ENCODE data around the gene KCNN1.
A peak's percentile ranks its signal among the peaks of the same experiment; 100 is the strongest.
"Not testable (repeated sequence)": the region's sequence is repeated elsewhere in the genome, so short reads cannot be mapped to it uniquely, and the experiment has no call there.

Gene KCNN1

DNA sequence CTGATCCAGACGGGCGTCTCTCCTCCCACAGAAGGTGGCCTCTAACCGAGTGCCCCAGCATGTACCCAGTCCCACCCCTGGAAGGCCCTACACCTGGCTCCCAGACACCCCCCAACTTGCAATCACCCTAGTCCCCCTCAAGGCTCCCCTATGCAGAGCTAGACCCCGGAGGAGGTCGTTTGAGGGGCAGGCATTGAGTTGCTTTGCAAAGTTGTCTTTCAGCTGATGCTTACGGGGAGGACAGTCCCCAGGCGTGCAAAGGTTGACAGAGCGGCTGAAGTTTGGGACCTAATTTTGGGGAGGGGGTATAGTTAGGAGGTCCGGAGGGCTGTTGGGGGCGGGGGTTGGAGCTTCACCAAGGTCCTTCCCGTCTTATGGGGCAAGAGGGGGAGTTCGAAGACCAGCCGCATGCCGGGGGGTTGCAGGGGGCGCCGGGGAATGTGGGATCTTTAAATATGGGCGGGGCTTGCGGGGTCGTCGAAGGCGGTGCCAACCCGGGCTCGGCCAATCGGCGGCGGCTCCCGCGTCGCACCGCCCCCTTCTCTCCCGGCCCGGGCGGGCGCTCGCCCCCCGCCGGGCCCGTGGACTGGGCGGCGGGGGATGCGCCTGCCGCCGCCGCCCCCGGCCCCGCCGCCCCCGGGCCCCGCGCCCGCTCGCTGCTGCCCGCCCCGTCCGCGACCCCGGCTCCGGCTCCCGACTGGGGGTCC lies at the start of gene KCNN1:
TSS of gene KCNN1 (plus strand) at position 558 of the 707 bp plus-strand sequence. CDS start 6,782 bp downstream, outside the sequence.
- DNase-seq (ENCODE audit: low read depth, low spot score): no peak

DNA sequence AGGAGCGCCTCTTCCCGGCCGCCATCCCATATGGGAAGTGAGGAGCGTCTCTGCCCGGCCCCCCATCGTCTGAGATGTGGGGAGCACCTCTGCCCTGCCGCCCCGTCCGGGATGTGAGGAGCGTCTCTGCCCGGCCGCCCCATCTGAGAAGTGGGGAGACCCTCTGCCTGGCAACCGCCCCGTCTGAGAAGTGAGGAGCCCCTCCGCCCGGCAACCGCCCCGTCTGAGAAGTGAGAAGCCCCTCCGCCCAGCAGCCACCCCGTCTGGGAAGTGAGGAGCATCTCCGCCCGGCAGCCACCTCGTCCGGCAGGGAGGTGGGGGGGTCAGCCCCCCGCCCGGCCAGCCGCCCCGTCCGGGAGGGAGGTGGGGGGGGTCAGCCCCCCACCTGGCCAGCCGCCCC lies 48.8 kb upstream of the KCNN1 start:
- DNase-seq (ENCODE audit: low read depth, low spot score): not testable (repeated sequence)

DNA sequence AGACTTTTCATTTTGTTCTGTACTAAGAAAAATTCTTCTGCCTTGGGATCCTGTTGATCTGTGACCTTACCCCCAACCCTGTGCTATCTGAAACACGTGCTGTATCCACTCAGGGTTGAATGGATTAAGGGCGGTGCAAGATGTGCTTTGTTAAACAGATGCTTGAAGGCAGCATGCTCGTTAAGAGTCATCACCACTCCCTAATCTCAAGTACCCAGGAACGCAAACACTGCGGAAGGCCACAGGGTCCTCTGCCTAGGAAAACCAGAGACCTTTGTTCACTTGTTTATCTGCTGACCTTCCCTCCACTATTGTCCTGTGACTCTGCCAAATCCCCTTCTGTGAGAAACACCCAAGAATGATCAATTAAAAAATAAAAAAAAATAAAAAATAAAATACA lies 47.8 kb upstream of the KCNN1 start:
- not testable (repeated sequence) for DNase-seq (ENCODE audit: low read depth, low spot score)

DNA sequence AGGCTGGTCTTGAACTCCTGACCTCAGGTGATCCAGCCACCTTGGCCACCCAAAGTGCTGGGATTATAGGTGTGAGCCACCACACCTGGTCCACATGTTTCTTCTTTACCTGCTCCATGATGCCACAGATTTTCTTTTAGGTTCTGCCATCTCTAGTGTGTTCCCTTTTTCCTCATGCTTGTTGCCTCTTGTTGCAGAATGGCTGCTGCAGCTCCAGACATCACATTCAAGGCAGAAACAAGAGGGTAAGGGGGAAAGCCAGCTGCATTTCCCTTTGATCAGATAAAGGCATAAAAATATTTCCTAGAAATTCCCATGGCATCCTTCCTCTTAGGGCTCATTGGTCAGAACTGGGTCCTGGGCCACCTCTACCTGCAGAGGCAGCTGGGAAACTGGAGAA lies 46.4 kb upstream of the KCNN1 start:
- no peak for DNase-seq (ENCODE audit: low read depth, low spot score)

DNA sequence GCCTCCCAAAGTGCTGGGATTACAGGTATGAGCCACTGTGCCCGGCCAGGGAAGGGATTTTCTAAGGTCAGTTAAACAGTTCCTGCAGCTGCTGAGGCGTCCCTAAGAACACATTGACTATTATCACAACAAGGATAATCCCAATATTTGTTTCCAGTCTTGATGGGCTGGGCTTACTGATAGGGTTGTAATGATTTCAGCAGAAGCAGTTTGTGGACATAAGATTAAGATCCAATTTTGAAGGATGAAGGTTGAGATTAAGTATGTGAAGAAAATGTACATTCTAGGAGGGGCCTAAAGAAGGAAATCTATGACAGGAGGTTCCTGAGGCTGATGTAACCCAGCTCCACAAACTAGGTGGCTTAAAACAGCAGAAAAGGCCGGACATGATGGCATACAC lies 44.8 kb upstream of the KCNN1 start:
- DNase-seq (ENCODE audit: low read depth, low spot score): no peak

DNA sequence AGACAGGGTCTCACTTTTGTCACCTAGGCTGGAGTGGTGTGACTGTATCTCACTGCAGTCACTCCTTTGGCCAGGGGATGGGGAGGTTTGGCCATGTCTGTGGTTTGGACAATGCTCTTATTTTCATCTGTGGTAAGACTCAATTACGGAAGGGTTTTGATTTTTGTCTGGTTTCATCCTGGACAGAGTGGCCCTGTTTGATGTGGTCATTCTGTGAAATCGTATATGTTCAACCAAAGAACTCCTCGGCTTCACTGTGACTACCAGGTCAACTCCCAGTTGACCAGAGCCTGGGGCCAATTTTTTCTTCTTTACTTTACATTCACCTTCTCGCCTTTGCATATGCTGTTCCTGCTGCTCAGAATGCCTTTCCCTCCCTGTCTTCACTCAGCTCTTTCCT lies 40.9 kb upstream of the KCNN1 start:
- no peak for DNase-seq (ENCODE audit: low read depth, low spot score)

DNA sequence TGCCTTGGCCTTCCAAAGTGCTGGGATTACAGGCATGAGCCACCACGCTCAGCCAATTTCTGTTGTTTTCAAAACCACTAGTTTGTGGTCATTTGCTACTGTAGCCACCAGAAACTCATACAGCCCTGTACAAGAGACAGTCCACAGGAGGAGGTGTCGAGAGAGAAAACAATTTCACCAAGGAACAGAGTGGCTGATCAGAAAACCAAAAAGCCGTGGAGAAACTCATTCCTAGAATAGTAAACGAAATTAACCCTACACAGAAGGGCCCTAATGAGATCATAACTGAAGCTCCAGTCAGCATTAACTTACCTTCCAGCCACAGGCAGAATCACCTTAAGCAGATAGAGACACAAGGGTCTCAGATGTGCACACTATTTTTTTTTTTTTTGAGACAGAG lies 37.9 kb upstream of the KCNN1 start:
- no peak for DNase-seq (ENCODE audit: low read depth, low spot score)

DNA sequence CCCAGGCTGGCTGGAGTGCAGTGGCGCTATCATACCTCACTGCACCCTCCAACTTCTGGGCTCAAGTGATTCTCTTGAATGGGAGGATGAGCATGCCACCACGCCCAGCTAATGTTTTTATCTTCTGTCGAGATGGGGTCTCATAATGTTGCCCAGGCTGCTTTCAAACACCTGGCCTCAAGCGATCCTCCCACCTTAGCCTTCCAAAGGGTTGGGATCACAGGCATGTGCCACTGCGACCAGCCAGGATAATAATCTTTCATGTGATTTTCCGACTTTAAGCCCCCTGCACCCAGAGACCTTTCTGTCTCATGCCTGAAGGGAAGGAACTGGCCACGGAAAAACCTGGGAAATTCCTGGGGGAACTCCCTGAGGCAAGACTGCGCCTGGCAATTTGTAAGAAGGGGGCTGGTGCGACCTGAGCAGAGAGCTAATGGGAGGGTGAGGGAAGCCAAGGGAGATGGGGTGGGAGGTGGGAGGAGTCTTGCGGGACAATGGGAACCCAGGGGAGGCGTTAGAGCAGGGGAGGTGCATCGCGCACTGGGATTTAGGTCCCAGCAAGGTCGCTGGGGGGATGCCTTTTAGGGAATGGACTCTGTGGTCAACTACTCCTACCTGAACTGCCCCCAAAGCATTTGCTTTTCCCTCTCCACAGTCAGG lies 35.2 kb upstream of the KCNN1 start:
- peak; percentile 87 for DNase-seq (ENCODE audit: low read depth, low spot score)

DNA sequence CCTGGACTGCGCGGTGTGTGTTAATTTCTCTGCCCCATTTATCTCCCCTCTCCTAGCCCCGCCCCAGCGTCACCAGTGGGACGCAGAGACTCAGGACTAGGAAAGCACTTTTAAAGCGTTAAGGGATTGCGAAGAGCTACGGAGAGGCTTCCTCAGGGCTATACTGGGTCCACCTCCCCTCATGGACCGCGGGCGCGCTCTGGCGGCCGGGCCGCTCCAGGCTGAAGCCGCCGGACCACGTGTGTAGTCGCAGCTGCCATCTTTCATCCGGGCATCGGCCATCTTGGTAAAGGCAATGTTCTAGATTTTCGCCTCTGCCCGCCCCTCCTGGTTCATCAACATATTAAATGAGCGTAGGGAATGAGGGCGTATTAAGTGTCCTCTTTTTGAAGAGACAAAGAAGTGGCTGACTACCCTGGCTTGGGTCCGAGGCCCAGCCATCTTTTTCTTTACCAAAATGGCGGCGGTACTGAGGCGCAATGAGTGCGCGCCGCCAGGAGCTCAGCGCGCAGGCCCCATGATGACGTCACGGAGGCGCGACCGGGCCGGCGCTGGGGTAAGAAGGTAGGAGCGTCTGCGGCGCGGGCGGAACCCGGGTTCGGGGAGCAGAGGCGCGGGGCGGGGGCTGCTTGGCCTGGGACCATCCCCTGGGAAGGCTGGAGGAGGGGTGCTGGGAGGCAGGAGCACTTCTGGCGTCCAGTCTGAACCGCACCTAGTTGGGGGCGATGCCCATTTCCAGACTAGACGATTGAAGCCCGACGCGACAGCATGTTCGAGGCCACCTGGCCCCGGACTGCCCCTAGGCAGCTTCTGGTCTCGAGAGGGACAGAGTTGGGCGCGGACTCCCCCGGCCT lies 34.2 kb upstream of the KCNN1 start, which contains the start of gene CCDC124:
TSS of gene CCDC124 (plus strand) at position 531 of the 854 bp plus-strand sequence. CDS start 3,406 bp downstream, outside the sequence.
- peak; percentile 98 for DNase-seq (ENCODE audit: low read depth, low spot score)

DNA sequence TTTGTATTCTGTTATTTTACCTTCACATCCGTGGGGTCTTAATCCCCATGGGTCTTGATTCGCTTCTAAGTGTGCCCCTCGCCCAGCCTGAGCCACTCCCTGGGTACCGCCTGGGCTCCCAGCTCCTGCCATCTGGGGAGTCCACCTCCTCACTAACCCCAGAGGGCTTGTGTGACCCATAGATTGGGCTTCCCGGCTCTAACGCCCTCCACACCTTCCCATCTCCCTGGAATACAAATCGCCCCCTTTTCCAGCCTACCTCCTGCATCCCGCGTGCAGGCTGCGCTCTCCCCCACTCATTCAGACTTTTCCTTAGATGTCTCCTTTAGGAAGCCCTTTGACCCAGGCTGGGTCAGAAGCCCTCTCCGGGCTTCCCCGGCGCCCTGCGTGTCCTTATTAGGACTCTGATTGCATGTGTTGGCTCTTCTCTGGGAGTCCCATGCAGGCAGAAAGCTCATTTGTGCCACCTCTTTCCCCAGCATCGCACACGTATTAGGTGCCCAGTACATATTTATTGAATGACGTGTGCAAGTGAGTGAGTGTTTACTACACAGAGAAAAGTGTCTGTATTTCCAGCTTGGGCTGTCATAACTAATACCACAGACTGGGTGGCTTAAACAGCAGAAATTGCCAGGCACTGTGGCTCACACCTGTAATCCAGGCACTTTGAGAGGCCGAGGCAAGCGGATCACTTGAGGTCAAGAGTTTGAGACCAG lies 33.3 kb upstream of the KCNN1 start:
- peak; percentile 10 for DNase-seq (ENCODE audit: low read depth, low spot score)

DNA sequence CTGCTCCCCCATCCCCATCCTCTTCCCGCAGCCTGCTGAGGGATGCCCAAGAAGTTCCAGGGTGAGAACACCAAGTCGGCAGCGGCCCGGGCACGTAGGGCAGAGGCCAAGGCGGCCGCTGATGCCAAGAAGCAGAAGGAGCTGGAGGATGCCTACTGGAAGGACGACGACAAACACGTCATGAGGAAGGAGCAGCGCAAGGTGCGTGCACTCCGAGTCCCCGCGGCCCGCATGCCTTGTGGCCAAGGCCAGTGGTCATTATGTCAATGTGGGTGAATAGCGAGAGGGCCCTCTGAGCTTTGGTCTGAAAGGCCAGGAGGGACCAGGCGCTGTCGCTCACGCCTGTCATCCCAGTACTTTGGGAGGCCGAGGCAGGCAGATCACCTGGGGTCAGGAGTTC lies 30.5 kb upstream of the KCNN1 start:
- DNase-seq (ENCODE audit: low read depth, low spot score): no peak

DNA sequence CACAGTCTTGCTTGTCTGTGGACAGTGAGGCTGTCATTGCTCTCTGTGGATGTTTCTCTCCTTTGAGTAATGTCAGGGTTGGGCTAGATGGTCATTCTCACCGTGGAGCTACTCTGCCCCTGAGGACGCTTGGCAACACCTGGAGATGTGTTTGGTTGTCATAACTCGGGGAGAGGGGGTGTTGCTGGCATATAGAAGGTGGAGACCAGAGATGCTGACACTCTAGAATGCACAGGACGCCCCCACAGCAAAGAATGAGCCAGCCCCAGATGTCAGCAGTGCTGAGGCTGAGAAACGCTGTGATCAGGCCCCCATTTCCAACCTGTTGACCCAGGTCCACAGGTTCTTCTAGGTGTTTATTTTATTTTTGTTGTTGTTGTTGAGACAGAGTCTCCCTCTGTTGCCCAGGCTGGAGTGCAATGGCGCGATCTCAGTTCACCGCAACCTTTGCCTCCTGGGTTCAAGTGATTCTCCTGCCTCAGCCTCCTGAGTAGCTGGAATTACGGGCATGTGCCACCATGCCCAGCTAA lies 29.5 kb upstream of the KCNN1 start:
- no peak for DNase-seq (ENCODE audit: low read depth, low spot score)

DNA sequence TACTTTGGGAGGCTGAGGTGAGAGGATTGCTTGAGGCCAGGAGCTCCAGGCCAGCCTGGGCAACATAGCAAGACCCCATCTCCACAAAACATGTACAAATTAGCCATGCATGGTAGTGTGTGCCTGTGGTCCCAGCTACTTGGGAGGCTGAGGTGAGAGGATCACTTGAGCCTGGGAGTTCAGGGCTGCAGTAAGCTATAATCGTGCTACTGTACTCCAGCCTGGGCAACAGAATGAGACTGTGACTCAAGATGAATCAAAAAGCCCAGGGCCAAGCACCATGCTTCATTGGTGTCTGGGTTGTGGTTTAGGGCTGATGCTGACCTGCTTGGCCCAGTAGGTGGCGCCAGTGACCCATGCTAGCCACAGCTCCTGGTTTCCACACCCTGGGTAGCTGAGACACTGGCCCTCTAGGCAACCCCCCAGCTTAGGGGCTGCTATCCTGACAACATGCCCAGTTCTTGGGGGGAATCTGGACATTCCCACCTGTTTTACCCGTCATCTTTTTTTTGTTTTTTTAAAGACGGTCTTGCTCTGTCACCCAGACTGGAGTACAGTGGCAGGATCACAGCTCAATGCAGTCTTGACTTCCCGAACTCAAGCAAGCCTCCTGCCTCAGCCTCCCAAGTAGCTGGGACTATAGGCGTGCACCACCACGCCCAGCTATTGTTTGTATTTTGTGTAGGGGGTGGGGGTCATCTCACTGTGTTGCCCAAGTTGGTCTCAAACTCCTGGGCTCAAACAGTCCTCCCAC lies 28.6 kb upstream of the KCNN1 start:
- peak; percentile 90 for DNase-seq (ENCODE audit: low read depth, low spot score)

DNA sequence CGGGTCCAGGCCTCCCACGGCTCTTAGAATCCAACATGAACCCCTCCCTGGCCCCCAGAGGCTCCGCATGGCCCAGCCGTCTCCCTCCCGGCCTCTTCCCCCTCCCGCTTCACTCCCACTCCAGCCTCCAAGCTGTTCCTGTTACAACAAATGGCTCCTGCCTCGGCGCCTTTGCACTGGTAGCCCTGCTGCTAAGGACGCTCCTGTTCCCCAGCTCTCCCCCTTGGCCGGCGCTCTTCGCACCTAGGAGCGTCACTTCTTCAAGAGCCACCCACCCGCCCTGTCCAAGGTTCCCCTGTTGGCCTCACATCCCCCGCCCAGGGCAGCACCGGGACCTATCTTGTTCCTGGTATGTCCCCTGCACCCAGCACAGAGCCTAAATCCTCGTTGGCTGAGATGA lies 24.7 kb upstream of the KCNN1 start:
- no peak for DNase-seq (ENCODE audit: low read depth, low spot score)

DNA sequence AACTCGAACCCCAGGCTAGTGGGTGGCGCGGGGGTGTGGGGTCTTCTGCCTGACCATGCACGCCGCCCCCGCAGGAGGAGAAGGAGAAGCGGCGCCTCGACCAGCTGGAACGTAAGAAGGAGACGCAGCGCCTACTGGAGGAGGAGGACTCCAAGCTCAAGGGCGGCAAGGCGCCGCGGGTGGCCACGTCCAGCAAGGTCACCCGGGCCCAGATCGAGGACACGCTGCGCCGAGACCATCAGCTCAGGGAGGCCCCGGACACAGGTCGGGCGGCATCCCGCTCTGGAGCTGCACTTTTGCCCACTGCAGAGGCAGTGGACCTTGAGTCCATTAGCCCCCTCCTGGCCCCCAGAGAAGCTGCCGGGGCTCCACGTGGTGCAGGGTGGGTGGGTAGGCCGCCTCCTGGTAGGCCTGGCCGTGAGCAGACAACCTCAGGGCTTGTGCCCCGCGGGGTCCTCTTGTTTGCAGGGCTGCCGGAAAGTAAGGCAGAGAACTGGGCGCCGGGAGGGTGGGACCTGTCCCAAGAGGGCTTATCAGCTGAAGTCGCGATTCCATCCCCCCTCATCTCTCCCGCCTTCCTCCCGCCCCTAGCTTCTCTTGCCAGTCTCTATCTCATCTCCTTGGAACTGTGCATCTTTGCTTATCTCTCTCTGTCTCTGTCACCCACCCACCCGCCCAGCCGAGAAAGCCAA lies 24.2 kb upstream of the KCNN1 start:
- no peak for DNase-seq (ENCODE audit: low read depth, low spot score)

DNA sequence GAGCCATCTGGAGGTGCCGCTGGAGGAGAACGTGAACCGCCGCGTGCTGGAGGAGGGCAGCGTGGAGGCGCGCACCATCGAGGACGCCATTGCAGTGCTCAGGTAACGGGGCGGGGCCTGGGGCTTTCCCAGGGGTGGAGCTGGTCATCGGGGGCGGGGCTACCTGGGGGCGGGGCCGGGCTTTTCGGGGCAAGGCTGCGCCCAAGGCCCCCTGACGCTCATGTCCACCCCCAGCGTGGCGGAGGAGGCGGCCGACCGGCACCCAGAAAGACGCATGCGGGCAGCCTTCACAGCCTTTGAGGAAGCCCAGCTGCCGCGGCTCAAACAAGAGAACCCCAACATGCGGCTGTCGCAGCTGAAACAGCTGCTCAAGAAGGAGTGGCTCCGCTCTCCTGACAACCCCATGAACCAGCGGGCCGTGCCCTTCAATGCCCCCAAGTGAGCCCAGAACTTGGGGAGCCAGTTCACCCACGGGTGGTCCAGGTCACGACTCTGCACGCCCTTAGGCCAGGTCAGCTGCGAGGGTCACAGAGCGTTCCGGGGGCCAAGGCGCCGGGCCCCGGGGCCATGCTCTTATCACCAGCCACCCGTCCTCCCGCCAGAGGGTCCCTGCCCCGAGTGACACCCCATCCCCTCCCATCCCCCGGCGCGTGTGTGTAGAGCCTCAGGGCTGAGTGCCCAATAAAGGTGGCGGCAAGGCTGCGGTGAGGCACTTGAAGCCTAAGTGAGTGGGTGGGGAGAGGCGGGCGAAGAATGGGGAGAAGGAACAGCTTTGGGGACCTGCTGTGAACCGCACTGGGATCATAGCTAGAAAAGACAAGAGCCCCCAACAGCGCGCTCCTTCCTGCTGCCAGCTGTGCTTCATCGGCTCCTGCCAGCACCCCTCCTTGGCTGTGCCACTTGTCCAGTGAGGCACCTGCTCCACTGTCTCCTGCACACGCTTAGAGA lies 23.4 kb upstream of the KCNN1 start:
- no peak for DNase-seq (ENCODE audit: low read depth, low spot score)

DNA sequence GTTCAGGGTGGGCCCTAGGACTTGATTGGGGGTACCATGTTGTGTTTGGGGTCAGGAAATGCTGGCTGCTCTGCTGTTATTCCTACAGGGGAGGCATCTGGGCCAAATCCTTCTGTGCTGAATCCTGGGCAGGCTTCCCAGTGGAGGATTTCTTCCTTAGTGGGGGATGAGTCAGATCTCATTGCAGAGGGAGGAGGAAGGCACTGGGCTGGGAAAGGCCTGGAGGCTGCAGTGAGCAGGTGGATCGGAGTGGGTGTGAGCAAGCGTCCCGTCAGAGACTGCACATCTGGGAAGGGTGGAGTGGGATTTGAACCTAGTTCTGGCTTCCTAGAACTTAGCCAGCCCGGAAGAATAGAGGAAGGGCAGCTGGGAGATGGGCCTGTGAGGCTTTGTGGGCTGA lies 22.6 kb upstream of the KCNN1 start:
- no peak for DNase-seq (ENCODE audit: low read depth, low spot score)

DNA sequence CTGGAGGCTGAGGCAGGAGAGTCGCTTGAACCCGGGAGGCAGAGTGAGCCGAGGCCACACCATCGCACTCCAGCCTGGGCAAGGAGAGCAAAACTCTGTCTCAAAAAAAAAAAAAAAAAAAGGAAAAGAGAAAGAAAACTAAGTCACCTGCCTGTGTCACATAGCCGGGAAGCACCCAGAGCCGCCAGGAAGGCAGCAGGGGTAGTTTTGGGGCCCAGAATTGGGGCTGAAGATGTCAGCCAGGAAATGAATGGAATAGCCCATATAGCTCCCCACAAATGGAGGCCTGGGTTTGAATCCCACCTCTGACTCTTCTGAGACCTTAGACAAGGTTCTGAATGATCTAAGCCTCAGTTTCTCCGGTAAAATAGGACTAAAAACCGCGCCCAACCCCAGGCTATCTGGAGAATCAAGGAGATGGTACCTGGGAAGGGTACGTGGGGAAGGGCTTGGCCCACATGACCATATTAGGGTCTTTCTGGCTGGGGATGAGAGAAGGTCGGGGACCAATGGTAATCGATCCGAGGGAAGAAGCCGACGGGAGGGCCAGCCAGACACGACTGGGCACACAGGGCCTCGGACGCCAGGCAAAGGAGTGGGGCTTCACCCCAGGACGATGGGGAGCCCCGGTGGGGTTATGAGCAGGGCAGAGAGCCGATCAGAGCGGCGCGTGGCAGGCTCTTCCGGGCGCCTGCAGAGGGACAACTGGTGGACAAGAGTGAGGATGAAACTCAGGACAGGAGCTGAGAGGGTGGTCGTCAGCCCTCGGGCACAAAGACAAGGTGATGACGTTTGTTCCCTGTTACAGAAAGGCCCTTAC lies 19.7 kb upstream of the KCNN1 start:
- no peak for DNase-seq (ENCODE audit: low read depth, low spot score)

Measured in ELF-1 (cell line).